SHP77 (cell line): Measurements from ENCODE around the gene BCL2.
A peak's percentile ranks its signal among the peaks of the same experiment; 100 is the strongest.
"Not testable (repeated sequence)": the region's sequence is repeated elsewhere in the genome, so short reads cannot be mapped to it uniquely, and the experiment has no call there.

Source experiments
- DNase-seq, 2 experiments: peaks; one replicate each; lab custom pipeline; 2025; lab: John Stamatoyannopoulos, UW

BCL2 gene

DNA sequence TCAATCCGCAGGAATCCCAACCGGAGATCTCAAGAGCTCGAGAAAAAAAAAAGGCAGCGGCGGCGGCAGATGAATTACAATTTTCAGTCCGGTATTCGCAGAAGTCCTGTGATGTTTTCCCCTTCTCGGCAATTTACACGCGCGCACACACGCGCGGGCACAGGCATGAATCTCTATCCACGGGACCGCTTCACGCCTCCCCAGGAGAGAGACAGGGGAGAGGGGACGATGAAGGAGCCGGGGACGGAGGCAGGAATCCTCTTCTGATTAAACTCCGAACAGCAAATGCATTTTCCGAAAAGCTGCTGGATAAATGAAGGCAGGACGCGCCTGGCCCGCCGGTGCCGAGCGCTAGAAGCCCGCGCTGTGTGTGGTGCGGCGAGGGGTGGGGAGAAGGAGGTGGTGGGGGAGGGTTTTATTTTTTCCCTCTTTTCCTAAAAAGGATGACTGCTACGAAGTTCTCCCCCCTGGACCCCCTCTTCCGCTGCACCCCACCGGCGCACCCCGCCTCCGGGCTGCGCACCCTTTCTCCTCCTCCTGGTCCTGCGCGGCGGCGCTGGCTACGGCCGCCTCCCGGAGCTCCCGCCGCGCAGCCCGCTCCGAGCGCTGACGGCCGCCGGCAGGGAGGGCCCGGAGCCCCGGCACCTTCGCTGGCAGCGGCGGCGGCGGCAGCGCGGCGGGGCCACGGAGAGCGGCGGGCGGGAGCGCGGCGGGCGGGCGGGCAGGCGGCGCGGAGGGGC lies at the start of gene BCL2:
Gene BCL2 (minus strand): TSS at position 387 of the 740 bp plus-strand sequence.
- DNase-seq: peak; percentile 13 to 48

- no peak for DNase-seq
These were observed 49.0 kb upstream of the BCL2 start for GRCh38 chr18:63368611-63369010.

GRCh38 chr18:63367053-63367953 lies 47.7 kb upstream of the BCL2 start, which contains the start of gene KDSR:
TSS of gene KDSR (minus strand) at chr18:63367206. CDS start at chr18:63367118, 88 bp downstream.
- peak; percentile 96 to 97 for DNase-seq

GRCh38 chr18:63366213-63367052 lies 46.9 kb upstream of the BCL2 start:
- peak; percentile 37 to 57 for DNase-seq

GRCh38 chr18:63365876-63366212 lies 46.3 kb upstream of the BCL2 start:
- DNase-seq: no peak

DNA sequence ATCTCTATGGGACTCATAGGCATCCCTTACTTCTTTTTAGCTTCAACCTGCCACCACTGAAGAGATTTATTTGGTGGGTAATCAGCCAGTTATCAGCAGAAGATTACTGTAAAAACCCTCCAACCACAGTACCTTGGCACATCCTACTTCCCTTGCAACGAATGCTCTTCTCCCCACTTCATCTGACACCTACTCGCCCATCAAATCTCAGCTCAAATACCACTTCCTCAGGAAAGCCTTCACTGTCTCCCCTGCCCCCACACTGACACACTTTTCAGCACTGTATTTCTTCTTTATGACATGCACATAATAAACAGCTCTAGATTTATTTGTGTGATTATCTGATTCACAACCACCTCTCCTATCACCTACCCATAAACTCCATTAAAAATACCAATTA lies 44.4 kb upstream of the BCL2 start:
- no peak for DNase-seq

DNA sequence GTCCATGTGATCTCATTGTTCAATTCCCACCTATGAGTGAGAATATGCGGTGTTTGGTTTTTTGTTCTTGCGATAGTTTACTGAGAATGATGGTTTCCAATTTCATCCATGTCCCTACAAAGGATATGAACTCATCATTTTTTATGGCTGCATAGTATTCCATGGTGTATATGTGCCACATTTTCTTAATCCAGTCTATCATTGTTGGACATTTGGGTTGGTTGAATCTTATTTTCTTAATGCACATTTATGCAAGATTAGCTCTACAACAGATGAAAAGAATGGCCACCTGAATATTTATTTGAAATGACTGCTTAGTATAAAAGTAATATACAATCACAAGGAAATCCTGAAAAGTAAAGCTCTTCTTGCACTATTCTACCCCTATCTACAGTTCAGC lies 43.9 kb upstream of the BCL2 start:
- not testable (repeated sequence) for DNase-seq

- no peak for DNase-seq
These were observed 36.8 kb upstream of the BCL2 start for GRCh38 chr18:63356272-63356896.

DNA sequence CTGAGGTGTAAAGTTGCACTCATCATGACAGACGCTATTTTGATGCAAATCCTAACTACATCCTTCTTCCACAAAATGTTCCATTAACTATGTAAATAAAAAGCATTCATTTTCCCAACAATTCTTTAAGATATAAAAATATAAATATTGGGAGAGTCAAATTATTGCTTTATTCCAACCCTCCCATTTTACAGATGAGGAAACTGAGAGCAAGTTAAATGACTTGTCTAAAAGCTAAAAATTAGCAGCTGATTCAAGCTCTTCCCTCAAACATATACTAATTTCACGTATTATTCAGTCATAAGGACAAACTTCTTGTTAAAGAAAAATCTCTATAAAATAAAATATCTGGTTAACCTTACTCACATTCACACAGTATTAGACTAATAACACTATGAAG lies 30.7 kb upstream of the BCL2 start:
- DNase-seq: no peak

GRCh38 chr18:63348508-63349136 lies 29.1 kb upstream of the BCL2 start:
- DNase-seq: no peak

GRCh38 chr18:63346480-63347183 lies 27.1 kb upstream of the BCL2 start:
- DNase-seq: no peak

- no peak for DNase-seq
These were observed 26.5 kb upstream of the BCL2 start for GRCh38 chr18:63346031-63346430.

DNA sequence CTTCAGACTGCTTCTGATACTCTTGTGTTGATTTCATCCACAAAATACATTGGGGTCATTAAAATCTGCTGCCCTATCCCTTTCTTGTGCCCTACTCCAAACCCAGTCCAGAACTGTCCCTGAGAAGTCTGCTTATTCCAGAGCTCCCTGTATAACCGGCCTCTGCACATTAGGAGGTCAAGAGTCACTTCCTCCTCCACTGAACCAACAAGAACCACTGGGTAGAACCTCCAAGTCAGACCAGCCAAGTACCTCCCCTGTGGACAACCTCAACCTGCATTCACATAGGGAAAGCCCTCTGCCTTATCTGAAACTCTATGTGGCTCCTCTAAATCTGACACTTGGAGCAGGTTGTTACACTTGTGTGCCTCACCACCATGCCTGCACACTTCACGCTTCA lies 25.3 kb upstream of the BCL2 start:
- DNase-seq: no peak

DNA sequence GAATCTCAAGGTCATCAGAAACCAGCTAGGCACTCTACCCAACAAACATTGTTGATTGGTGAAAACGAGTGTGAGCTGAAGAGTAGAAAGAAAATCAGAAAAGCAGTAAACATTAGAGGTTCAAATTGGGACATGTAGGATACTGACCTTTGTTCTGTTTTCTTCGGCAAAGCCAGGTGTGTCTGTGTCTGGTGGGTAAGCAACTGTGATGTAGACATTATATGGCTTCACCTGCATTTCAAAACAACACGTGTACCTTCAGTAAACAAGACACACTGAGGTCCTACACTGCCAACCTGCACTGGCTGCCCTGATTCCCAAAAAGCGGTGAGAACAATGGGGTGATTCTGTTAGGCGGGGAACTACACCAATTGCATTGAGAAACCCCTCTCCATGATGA lies 24.7 kb upstream of the BCL2 start:
- DNase-seq: no peak

- no peak for DNase-seq
These were observed 22.6 kb upstream of the BCL2 start for GRCh38 chr18:63342206-63342605.

DNA sequence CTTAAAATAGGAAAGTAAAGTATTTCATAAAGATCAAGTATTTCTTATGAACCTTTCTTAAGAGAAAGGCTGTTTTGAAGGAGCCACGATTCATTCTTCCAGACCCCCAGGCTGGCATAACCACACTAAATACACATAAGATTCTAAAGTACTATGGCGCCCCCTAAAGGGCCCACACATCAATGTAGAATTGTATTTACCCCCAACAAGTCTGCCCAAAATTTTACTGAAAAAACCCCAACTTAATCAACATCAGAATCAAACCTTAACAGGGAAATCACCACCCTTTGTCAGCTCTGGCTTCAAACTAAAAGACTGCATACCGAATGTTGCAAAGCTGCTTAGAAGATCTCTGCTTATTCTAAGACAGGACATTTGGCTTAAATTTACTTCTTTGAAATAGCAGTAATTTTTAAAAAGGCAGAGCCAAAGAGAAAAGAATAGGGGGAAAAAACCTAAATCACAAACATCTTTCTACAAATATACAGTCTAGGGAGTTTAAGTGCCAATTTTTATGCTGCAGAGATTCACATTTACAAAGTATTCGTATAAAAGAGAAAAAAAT lies 20.4 kb upstream of the BCL2 start:
- DNase-seq: peak; percentile 24 to 44

DNA sequence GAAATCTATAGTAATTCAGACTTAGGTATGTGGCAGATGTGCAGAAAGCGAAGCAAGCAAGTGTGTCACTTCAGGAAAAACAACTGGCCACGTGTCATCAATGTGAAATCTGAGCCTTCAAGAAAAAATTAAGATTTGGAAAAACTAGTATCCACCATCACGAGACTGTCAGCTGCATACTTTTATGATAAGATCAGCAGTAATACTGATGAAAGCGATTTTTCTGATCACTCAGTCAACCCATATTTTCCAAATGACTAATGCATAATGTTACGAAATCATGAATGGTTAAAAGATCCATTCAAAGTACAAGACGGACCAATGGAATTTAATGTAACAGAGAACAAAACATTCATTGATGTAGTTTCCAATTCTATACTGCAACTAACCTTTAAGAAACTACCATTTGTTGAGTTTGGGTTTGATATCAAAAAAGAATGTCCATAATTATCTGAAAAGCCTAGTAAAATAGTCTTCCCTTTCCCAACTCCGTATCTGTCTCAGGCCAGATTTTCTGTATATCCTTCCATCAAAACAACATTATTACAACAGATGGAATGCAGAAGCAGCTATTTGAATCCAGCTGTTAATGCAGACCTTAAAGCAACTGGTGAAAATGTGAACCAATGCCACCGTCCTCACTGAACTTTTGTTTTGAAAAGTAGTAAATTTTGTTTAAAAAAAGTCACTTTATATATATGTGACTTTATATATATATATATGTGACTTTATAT lies 17.0 kb upstream of the BCL2 start:
- DNase-seq: no peak

GRCh38 chr18:63331105-63331504 lies 11.5 kb upstream of the BCL2 start:
- DNase-seq: no peak

DNA sequence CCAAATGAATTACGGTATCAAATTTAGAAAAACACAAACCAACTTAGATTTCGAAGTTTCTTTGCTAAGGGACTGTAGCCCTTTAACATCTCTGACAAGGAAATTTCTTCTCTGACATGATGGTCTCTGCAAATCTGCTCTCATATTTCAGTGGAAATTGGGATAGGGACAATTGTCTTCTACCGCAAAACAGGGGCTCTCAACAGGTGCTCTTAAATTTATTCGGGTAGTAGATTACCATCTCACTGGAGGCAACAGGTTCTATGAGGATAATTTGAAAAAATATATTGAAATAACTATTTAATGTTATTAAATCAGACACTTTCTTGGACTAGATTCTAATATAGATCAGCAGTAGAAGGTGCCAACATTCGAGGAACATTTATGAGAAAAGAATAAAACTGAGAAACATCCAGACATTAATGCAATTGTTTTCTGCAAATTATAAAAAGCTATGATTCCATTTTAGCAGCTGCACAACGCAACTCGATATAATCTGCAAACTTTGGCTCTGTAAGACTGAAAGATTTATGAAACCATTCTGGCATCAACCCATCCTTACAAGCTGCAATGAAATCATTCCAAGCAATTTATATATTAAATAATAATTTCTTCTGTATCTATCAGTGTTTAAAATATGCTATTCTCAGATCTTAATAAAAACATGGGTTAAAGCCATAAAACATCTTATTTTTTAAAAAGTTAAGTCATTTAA lies 10.0 kb upstream of the BCL2 start:
- DNase-seq: no peak
